ENCODE measurements around the gene NPHP4. TPM values are rescaled to one million over a fixed set of nuclear protein-coding genes. Genes with fewer than 3 reads are reported as not detected.
"Not testable (repeated sequence)": the region's sequence is repeated elsewhere in the genome, so short reads cannot be mapped to it uniquely, and the experiment has no call there.

Gene NPHP4
- total RNA-seq, 1 experiment from 2014 or later: 16.8 TPM

DNA sequence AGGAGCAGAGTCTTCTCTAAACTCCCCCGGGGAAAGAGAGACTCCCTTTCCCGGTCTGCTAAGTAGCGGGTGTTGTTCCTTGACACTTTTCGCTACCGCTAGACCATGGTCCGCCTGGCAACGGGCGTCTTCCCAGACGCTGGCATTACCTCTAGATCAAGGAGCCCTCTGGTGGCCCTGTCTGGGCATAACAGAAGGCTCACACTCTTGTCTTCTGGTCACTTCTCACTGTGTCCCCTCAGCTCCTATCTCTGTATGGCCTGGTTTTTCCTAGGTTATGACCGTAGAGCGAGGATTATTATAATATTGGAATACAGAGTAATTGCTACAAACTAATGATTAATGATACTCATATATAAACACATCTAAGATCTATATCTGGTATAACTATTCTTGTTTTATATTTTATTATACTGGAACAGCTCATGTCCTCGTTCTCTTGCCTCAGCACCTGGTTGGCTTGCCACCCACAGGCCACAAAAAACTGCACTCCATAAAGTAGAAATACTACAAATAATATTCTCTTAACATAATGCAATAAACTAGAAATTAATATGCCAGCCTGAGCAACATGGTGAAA lies 98.4 kb downstream of the NPHP4 start:
- H3K27me3 Mint-ChIP-seq (ENCODE audit: low read depth); H3K4me3 Mint-ChIP-seq; ATAC-seq; H3K27ac Mint-ChIP-seq; POLR2A ChIA-PET: not testable (repeated sequence)
- H3K4me1 Mint-ChIP-seq: peaks cover 31% of the 10 kb centered on the region
- peaks cover 11% of the 10 kb centered on the region for H3K36me3 Mint-ChIP-seq
- peak; percentile 71 for DNase-seq (ENCODE audit: low spot score)
- CTCF ChIA-PET: interaction anchor here (0.8 to 1.4 kb wide), 6 partner anchors 8 to 81 kb away, joined by 3 to 4 read pairs (median 3); no protein-coding TSS in a partner anchor
- peaks cover 16% of the 10 kb centered on the region for H3K9me3 Mint-ChIP-seq
- TF ChIP-seq, protein P1, sequence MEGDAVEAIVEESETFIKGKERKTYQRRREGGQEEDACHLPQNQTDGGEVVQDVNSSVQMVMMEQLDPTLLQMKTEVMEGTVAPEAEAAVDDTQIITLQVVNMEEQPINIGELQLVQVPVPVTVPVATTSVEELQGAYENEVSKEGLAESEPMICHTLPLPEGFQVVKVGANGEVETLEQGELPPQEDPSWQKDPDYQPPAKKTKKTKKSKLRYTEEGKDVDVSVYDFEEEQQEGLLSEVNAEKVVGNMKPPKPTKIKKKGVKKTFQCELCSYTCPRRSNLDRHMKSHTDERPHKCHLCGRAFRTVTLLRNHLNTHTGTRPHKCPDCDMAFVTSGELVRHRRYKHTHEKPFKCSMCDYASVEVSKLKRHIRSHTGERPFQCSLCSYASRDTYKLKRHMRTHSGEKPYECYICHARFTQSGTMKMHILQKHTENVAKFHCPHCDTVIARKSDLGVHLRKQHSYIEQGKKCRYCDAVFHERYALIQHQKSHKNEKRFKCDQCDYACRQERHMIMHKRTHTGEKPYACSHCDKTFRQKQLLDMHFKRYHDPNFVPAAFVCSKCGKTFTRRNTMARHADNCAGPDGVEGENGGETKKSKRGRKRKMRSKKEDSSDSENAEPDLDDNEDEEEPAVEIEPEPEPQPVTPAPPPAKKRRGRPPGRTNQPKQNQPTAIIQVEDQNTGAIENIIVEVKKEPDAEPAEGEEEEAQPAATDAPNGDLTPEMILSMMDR (IDR thresholded peaks at IDR 0.05): peak; percentile 57

DNA sequence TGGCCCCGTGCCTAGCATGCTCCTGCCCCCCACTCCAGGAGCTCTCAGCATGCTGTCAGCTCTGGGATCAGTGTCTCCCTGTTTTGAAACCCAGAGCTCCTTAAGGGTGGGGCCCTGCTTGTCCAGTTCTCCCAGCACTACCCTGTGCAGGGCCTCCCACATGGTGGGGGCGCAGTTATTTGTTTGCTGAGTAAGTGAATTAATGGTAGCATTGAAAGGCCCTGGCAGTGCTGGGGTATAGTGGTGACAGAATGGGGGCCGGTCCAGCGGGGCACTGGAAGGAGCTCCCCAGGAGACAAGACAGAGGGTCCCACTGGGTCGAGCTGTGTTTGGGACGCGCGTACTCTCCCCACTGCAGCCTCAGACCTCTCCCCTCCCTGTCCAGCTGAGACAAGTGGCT lies 99.9 kb downstream of the NPHP4 start:
- POLR2A ChIA-PET: no interaction called here
- Mint-ChIP-seq H3K9me3 (peaks cover 16% of the 10 kb centered on the region), H3K27ac (no peak overlapping the region), H3K36me3 (peaks cover 11% of the 10 kb centered on the region), H3K4me3 (no peak overlapping the region), H3K4me1 (peaks cover 20% of the 10 kb centered on the region), H3K27me3 (ENCODE audit: low read depth) (peaks cover 2% of the 10 kb centered on the region; the same call in 1 of the 2 replicates)
- CTCF ChIA-PET: interaction anchor here (0.7 to 1.1 kb wide), 4 partner anchors 46 to 160 kb away, joined by 3 to 4 read pairs (median 3); no protein-coding TSS in a partner anchor
- TF ChIP-seq ETV6 (CRISPR knock-in tag; IDR thresholded peaks at IDR 0.05) (no peak), JAZF1 (CRISPR knock-in tag; IDR thresholded peaks at IDR 0.05) (no peak), GABPB1 (CRISPR knock-in tag; IDR thresholded peaks at IDR 0.05) (no peak), PRRX2 (CRISPR knock-in tag; IDR thresholded peaks at IDR 0.05) (no peak), NFE2L1 (CRISPR knock-in tag; IDR thresholded peaks at IDR 0.05) (no peak), KAT7 (CRISPR knock-in tag; IDR thresholded peaks at IDR 0.05; ENCODE audit: borderline replicate concordance) (no peak)
- TF ChIP-seq, protein P2, sequence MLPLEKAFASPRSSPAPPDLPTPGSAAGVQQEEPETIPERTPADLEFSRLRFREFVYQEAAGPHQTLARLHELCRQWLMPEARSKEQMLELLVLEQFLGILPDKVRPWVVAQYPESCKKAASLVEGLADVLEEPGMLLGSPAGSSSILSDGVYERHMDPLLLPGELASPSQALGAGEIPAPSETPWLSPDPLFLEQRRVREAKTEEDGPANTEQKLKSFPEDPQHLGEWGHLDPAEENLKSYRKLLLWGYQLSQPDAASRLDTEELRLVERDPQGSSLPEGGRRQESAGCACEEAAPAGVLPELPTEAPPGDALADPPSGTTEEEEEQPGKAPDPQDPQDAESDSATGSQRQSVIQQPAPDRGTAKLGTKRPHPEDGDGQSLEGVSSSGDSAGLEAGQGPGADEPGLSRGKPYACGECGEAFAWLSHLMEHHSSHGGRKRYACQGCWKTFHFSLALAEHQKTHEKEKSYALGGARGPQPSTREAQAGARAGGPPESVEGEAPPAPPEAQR (CRISPR knock-in tag; IDR thresholded peaks at IDR 0.05): no peak
- ATAC-seq: no peak
- DNase-seq (ENCODE audit: low spot score): no peak

DNA sequence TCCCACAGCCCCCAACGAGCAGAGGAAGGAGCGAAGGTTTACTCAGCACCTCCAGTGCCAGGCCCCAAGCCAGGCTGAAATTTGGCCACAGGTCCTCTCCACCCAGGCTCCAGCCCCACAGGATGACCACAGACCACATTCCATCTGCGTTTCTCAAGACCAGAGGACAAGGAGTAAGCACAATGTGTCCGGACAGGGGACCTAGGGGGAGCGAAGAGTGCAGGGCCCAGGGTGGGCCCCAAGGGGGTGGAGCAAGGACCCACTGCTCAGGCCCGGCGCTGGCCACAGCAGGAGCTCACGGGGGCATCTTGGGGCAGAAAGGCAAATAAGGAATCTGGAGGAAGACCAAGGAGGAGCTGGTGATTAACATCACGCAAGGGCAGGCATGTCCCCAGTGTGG lies 100.5 kb downstream of the NPHP4 start:
- peaks cover 14% of the 10 kb centered on the region for H3K4me1 Mint-ChIP-seq
- TF ChIP-seq ESRRA (CRISPR knock-in tag; IDR thresholded peaks at IDR 0.05; ENCODE audit: borderline replicate concordance): no peak
- TF ChIP-seq, protein P3, sequence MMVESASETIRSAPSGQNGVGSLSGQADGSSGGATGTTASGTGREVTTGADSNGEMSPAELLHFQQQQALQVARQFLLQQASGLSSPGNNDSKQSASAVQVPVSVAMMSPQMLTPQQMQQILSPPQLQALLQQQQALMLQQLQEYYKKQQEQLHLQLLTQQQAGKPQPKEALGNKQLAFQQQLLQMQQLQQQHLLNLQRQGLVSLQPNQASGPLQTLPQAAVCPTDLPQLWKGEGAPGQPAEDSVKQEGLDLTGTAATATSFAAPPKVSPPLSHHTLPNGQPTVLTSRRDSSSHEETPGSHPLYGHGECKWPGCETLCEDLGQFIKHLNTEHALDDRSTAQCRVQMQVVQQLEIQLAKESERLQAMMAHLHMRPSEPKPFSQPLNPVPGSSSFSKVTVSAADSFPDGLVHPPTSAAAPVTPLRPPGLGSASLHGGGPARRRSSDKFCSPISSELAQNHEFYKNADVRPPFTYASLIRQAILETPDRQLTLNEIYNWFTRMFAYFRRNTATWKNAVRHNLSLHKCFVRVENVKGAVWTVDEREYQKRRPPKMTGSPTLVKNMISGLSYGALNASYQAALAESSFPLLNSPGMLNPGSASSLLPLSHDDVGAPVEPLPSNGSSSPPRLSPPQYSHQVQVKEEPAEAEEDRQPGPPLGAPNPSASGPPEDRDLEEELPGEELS (CRISPR knock-in tag; IDR thresholded peaks at IDR 0.05): no peak
- TF ChIP-seq IRF2 (CRISPR knock-in tag; IDR thresholded peaks at IDR 0.05; ENCODE audit: borderline replicate concordance, low read depth): no peak
- TF ChIP-seq NFYB (CRISPR knock-in tag; conservative IDR thresholded peaks at IDR 0.05; ENCODE audit: low read depth): no peak
- no peak for TF ChIP-seq NR1H2 (CRISPR knock-in tag; IDR thresholded peaks at IDR 0.05)
- TF ChIP-seq CBFB (CRISPR knock-in tag; IDR thresholded peaks at IDR 0.05; ENCODE audit: low read depth): no peak
- TF ChIP-seq ZNF138 (CRISPR knock-in tag; conservative IDR thresholded peaks at IDR 0.05): no peak
- TF ChIP-seq ZNF317 (CRISPR knock-in tag; IDR thresholded peaks at IDR 0.05; ENCODE audit: borderline replicate concordance, low read depth): no peak
- no peak for TF ChIP-seq GABPB1 (CRISPR knock-in tag; IDR thresholded peaks at IDR 0.05)
- TF ChIP-seq, protein P4, sequence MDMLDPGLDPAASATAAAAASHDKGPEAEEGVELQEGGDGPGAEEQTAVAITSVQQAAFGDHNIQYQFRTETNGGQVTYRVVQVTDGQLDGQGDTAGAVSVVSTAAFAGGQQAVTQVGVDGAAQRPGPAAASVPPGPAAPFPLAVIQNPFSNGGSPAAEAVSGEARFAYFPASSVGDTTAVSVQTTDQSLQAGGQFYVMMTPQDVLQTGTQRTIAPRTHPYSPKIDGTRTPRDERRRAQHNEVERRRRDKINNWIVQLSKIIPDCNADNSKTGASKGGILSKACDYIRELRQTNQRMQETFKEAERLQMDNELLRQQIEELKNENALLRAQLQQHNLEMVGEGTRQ (CRISPR knock-in tag; IDR thresholded peaks at IDR 0.05): no peak
- no peak for TF ChIP-seq MYBL2 (CRISPR knock-in tag; IDR thresholded peaks at IDR 0.05)
- no peak for TF ChIP-seq RORB (CRISPR knock-in tag; IDR thresholded peaks at IDR 0.05)
- TF ChIP-seq HMGA2 (CRISPR knock-in tag; IDR thresholded peaks at IDR 0.05): no peak
- TF ChIP-seq NFATC4 (CRISPR knock-in tag; IDR thresholded peaks at IDR 0.05): no peak
- CTCF ChIA-PET: interaction anchor here (0.7 to 1.1 kb wide), 3 partner anchors 45 to 161 kb away, joined by 3 read pairs; no protein-coding TSS in a partner anchor
- peaks cover 16% of the 10 kb centered on the region for H3K9me3 Mint-ChIP-seq
- DNase-seq (ENCODE audit: low spot score) (no peak), ATAC-seq (no peak)
- POLR2A ChIA-PET: no interaction called here
- H3K36me3 Mint-ChIP-seq: peaks cover 11% of the 10 kb centered on the region
- no peak overlapping the region for H3K27ac Mint-ChIP-seq
- no peak overlapping the region for H3K4me3 Mint-ChIP-seq
- H3K27me3 Mint-ChIP-seq (ENCODE audit: low read depth): peaks cover 2% of the 10 kb centered on the region; the same call in 1 of the 2 replicates
